ENCODE data around the gene CEP290.

GRCh38 chr12:88188180-88188579 lies 46.3 kb upstream of the CEP290 start:
- TF ChIP-seq CTCF (IDR thresholded peaks at IDR 0.05; ENCODE audit: insufficient read depth, low read length, poor library complexity, severe bottlenecking) = no peak
- TF ChIP-seq EZH2phosphoT487 (conservative IDR thresholded peaks at IDR 0.05; ENCODE audit: low read length) = no peak
